ENCODE data around the gene TXLNA. TPM values are rescaled to one million over a fixed set of nuclear protein-coding genes. Genes with fewer than 3 reads are reported as not detected.

Gene TXLNA
- polyA plus RNA-seq, 1 donor (not counting 4 experiments of a cell fraction or from before 2014, with no cell fraction given) = 20.0 TPM

DNA sequence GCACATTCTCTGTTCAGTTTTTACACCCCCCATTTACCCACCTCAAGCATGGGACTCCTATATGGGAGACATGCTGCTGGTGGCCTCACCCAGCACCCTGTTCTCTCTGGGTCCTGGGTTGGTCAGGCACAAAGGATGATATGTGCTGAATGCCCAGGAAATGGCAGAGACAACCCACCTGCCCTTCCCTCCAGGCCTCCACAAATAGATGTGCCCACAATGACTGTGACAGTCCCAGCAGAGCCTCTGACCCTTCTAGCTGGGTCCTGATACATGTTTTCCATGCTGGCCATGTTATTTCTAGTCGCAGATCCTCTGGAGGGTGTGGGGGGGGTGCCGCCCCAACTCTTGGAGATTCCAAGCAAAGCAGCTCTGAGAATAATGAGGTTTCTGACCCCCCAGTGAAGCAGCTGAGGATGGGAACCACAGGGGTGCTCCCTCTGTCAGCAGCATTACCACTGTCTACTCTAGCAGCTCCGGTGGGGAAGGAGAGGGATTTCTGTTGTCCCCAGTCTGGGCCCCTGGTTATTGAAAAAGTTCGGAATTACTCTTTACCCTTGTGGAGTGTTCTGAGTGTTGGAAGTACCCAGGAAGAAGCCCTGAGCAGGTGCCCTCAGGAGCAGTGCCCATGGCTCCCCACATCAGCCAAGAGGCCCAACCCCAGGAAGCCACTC, 19.7 kb downstream of the TXLNA start:
- Histone ChIP-seq H4K20me1 (ENCODE audit: control insufficient read depth, extremely low read depth, insufficient read depth, low read length) (no peaks in the 10 kb centered on the region), H3K9me1 (ENCODE audit: control insufficient read depth, extremely low read depth, insufficient read depth, low read length) (no peaks in the 10 kb centered on the region), H3K27ac (ENCODE audit: control insufficient read depth, insufficient read depth, low read length) (no peak overlapping the region), H2AFZ (ENCODE audit: control insufficient read depth, low read length) (no peak overlapping the region), H3K79me2 (ENCODE audit: control insufficient read depth, insufficient read depth, low read length) (no peaks in the 10 kb centered on the region), H3K4me2 (ENCODE audit: control insufficient read depth, extremely low read depth, insufficient read depth, low read depth, low read length) (no peak overlapping the region), H3K27me3 (ENCODE audit: control insufficient read depth, extremely low read depth, insufficient read depth, low read length) (no peaks in the 10 kb centered on the region), H3K4me3 (ENCODE audit: control insufficient read depth in 2 of 3, extremely low read depth in 1 of 3, insufficient read depth in 2 of 3, low read depth in 1 of 3, low read length in 3 of 3) (no peak overlapping the region), H3K9me3 (ENCODE audit: control insufficient read depth, low read depth, low read length) (no peaks in the 10 kb centered on the region), H3K9ac (ENCODE audit: control insufficient read depth, extremely low read depth, insufficient read depth, low read length) (no peak overlapping the region), H3K36me3 (ENCODE audit: control insufficient read depth in 2 of 2, extremely low read depth in 1 of 2, insufficient read depth in 2 of 2, low read length in 2 of 2) (peaks cover 20 to 27% of the 10 kb centered on the region in 2 experiments), H3K4me1 (ENCODE audit: control insufficient read depth, extremely low read depth, insufficient read depth, low read length) (peaks cover 14% of the 10 kb centered on the region)
- DNase-seq (ENCODE audit: low read depth, low spot score) = no peak
- TF ChIP-seq, protein P1, sequence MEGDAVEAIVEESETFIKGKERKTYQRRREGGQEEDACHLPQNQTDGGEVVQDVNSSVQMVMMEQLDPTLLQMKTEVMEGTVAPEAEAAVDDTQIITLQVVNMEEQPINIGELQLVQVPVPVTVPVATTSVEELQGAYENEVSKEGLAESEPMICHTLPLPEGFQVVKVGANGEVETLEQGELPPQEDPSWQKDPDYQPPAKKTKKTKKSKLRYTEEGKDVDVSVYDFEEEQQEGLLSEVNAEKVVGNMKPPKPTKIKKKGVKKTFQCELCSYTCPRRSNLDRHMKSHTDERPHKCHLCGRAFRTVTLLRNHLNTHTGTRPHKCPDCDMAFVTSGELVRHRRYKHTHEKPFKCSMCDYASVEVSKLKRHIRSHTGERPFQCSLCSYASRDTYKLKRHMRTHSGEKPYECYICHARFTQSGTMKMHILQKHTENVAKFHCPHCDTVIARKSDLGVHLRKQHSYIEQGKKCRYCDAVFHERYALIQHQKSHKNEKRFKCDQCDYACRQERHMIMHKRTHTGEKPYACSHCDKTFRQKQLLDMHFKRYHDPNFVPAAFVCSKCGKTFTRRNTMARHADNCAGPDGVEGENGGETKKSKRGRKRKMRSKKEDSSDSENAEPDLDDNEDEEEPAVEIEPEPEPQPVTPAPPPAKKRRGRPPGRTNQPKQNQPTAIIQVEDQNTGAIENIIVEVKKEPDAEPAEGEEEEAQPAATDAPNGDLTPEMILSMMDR (optimal IDR thresholded peaks at IDR 0.05 in 1 of 3, IDR thresholded peaks at IDR 0.05 in 1 of 3, conservative IDR thresholded peaks at IDR 0.05 in 1 of 3; ENCODE audit: extremely low read depth in 1 of 3, insufficient read depth in 2 of 3, low read length in 3 of 3) = no peak
- no peak for TF ChIP-seq EZH2 (IDR thresholded peaks at IDR 0.05; ENCODE audit: low read length)
- FAIRE-seq = no peak
- dilution Hi-C loops (cut with MboI; ENCODE audit: extremely low pct_ligation_motif_present, low sequenced_read_pairs) = no loop called here

DNA sequence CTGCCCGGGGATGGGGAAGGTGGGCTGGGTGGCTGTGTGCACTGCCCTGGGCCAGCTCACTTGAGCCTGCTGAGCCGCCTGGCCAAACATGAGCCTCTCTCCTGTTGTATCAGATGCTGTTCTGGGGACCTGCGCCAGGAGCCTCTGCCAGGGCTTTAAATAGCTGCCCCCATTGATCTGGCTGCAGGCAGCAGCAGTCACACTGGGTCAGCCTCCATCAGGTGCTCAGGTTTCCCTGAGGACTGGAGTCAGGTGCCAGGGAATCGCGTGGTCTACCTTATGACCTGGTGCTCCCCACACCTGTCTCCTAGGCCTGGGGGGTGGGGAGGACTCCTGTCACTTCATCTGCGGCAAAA, 20.2 kb downstream of the TXLNA start:
- no peak for TF ChIP-seq EZH2 (IDR thresholded peaks at IDR 0.05; ENCODE audit: low read length)
- TF ChIP-seq, protein P1 (optimal IDR thresholded peaks at IDR 0.05 in 1 of 3, IDR thresholded peaks at IDR 0.05 in 1 of 3, conservative IDR thresholded peaks at IDR 0.05 in 1 of 3; ENCODE audit: extremely low read depth in 1 of 3, insufficient read depth in 2 of 3, low read length in 3 of 3) = no peak
- dilution Hi-C loops (cut with MboI; ENCODE audit: extremely low pct_ligation_motif_present, low sequenced_read_pairs) = no loop called here
- DNase-seq (ENCODE audit: low read depth, low spot score) (no peak), FAIRE-seq (no peak)
- Histone ChIP-seq H3K27me3 (ENCODE audit: control insufficient read depth, extremely low read depth, insufficient read depth, low read length) (no peaks in the 10 kb centered on the region), H3K27ac (ENCODE audit: control insufficient read depth, insufficient read depth, low read length) (no peak overlapping the region), H2AFZ (ENCODE audit: control insufficient read depth, low read length) (no peak overlapping the region), H3K36me3 (ENCODE audit: control insufficient read depth in 2 of 2, extremely low read depth in 1 of 2, insufficient read depth in 2 of 2, low read length in 2 of 2) (peaks cover 15 to 24% of the 10 kb centered on the region in 2 experiments), H3K4me2 (ENCODE audit: control insufficient read depth, extremely low read depth, insufficient read depth, low read depth, low read length) (peak overlapping the region; percentile 90), H4K20me1 (ENCODE audit: control insufficient read depth, extremely low read depth, insufficient read depth, low read length) (no peaks in the 10 kb centered on the region), H3K9me1 (ENCODE audit: control insufficient read depth, extremely low read depth, insufficient read depth, low read length) (no peaks in the 10 kb centered on the region), H3K4me3 (ENCODE audit: control insufficient read depth in 2 of 3, extremely low read depth in 1 of 3, insufficient read depth in 2 of 3, low read depth in 1 of 3, low read length in 3 of 3) (no peak overlapping the region), H3K9ac (ENCODE audit: control insufficient read depth, extremely low read depth, insufficient read depth, low read length) (no peak overlapping the region), H3K4me1 (ENCODE audit: control insufficient read depth, extremely low read depth, insufficient read depth, low read length) (peaks cover 14% of the 10 kb centered on the region), H3K9me3 (ENCODE audit: control insufficient read depth, low read depth, low read length) (no peaks in the 10 kb centered on the region), H3K79me2 (ENCODE audit: control insufficient read depth, insufficient read depth, low read length) (no peaks in the 10 kb centered on the region)

Measured in keratinocyte (primary cell).